HG03558 (cell line): ENCODE data around the gene SMIM23.
"Not testable (repeated sequence)": the region's sequence is repeated elsewhere in the genome, so short reads cannot be mapped to it uniquely, and the experiment has no call there.

ENCODE experiments used
- ATAC-seq: cut with Tn5 transposase; IDR thresholded peaks from one replicate; pipeline ENCODE4 v1.9.1; 2021; ENCODE audit warnings: moderate number of reproducible peaks; ENCODE audit not compliant: unreplicated experiment; ENCODE audit errors: extremely low read depth

Gene SMIM23

GRCh38 chr5:171771856-171772255 lies 13.8 kb upstream of the SMIM23 start:
- no peak for ATAC-seq

- ATAC-seq, result no peak
Measured at GRCh38 chr5:171773106-171773505, 12.5 kb upstream of the SMIM23 start.

- ATAC-seq, result no peak
Measured at GRCh38 chr5:171774418-171774817, 11.2 kb upstream of the SMIM23 start.

- ATAC-seq, result no peak
Measured at GRCh38 chr5:171776213-171776612, 9.4 kb upstream of the SMIM23 start.

- ATAC-seq, result no peak
Measured at GRCh38 chr5:171776770-171777759, 8.6 kb upstream of the SMIM23 start.

- not testable (repeated sequence) for ATAC-seq
Measured at GRCh38 chr5:171781744-171782143, 3.9 kb upstream of the SMIM23 start.

- no peak for ATAC-seq
Measured at GRCh38 chr5:171782332-171782966, 3.2 kb upstream of the SMIM23 start.

GRCh38 chr5:171783051-171783450 lies 2.6 kb upstream of the SMIM23 start:
- ATAC-seq, result no peak

GRCh38 chr5:171789353-171789752 lies 3.7 kb downstream of the SMIM23 start:
- no peak for ATAC-seq

- no peak for ATAC-seq
Measured at GRCh38 chr5:171790408-171790807, 4.8 kb downstream of the SMIM23 start.

GRCh38 chr5:171794470-171794960 lies 8.9 kb downstream of the SMIM23 start:
- no peak for ATAC-seq

- no peak for ATAC-seq
Measured at GRCh38 chr5:171795381-171795780, 9.8 kb downstream of the SMIM23 start.

- no peak for ATAC-seq
Measured at GRCh38 chr5:171796436-171796835, 10.8 kb downstream of the SMIM23 start.

- ATAC-seq, result no peak
Measured at GRCh38 chr5:171797543-171797942, 11.9 kb downstream of the SMIM23 start.

- ATAC-seq, result no peak
Measured at GRCh38 chr5:171798418-171798817, 12.8 kb downstream of the SMIM23 start.

GRCh38 chr5:171801839-171802238 lies 16.2 kb downstream of the SMIM23 start:
- ATAC-seq, result no peak

- no peak for ATAC-seq
Measured at GRCh38 chr5:171805746-171806145, 20.1 kb downstream of the SMIM23 start.

GRCh38 chr5:171806976-171807747 lies 21.5 kb downstream of the SMIM23 start:
- no peak for ATAC-seq

- no peak for ATAC-seq
Measured at GRCh38 chr5:171808453-171808852, 22.8 kb downstream of the SMIM23 start.

GRCh38 chr5:171808951-171809350 lies 23.3 kb downstream of the SMIM23 start:
- no peak for ATAC-seq

GRCh38 chr5:171810227-171810626 lies 24.6 kb downstream of the SMIM23 start:
- ATAC-seq, result no peak
